HEK293T (cell line): ENCODE measurements around the gene KCNQ1.

Source experiments
- CTBP1 ChIP-seq: fragments of 450-650 bp; IDR thresholded peaks from 2 replicates; pipeline ENCODE4 v1.6.1; 2016; ENCODE audit warnings: borderline replicate concordance
- ELF4 ChIP-seq: fragments of 450-650 bp; IDR thresholded peaks from 2 replicates; pipeline ENCODE4 v1.6.1; 2017; ENCODE audit warnings: antibody characterized with exemption
- FOXK2 ChIP-seq: fragments of 450-650 bp; IDR thresholded peaks from 2 replicates; pipeline ENCODE4 v1.6.1; 2016; ENCODE audit warnings: mild to moderate bottlenecking

DNA sequence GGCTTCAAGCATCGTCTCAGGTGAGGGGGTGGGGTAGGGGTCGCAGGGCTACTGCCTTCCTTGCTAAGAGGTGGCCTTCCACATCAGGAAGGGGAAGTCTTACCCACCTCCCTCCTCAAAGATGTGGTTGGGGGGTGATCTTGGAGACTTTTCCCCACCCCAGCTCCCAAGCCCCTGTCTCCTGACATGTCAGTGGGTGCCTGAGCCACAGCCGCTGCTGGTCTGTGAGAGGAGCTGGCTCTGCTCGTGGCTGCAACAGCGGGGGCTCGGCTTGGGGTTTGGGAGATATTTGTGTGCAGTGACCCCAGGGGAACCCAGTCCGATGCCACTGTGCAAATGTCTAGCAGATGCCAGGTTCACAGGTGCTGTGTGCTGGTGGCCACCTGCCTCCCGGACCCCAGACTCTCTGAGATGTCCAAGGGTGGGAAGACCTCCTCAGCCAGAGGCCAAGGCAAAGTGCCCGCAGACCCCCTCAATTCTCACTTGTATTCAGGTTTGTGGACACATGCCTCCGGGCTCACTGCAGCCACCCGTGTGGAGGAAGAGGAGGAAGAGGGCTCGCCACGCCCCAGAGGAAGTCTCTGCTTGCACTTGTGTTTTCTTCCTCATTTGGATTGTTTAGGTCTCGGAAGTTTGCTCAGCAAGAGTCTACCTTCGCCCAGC lies 1.9 kb downstream of the KCNQ1 start:
- no peak for TF ChIP-seq ELF4
- TF ChIP-seq CTBP1, result no peak
- TF ChIP-seq FOXK2, result no peak
